ENCODE results near the gene C1QTNF6.

- TF ChIP-seq CTCF (IDR thresholded peaks at IDR 0.05 in 2 of 3, conservative IDR thresholded peaks at IDR 0.05 in 1 of 3; ENCODE audit: borderline replicate concordance in 1 of 3, insufficient read depth in 1 of 3, low read depth in 2 of 3, low read length in 2 of 3) (no peak), POLR2A (IDR thresholded peaks at IDR 0.05; ENCODE audit: borderline replicate concordance, extremely low read depth, insufficient read depth, insufficient read length) (no peak), MAX (IDR thresholded peaks at IDR 0.05) (no peak), REST (IDR thresholded peaks at IDR 0.05; ENCODE audit: low read depth) (no peak), CEBPB (IDR thresholded peaks at IDR 0.05; ENCODE audit: low read depth) (no peak), EGR1 (IDR thresholded peaks at IDR 0.05; ENCODE audit: low read depth) (no peak), POLR2AphosphoS5 (IDR thresholded peaks at IDR 0.05; ENCODE audit: low read depth, low read length) (no peak), ATF3 (IDR thresholded peaks at IDR 0.05) (no peak), SIN3A (IDR thresholded peaks at IDR 0.05; ENCODE audit: low read depth) (no peak), EZH2phosphoT487 (IDR thresholded peaks at IDR 0.05; ENCODE audit: borderline replicate concordance) (no peak), SP1 (IDR thresholded peaks at IDR 0.05; ENCODE audit: low read depth) (no peak), ZBTB33 (IDR thresholded peaks at IDR 0.05; ENCODE audit: extremely low read depth, insufficient replicate concordance, low read length) (no peak), EZH2 (IDR thresholded peaks at IDR 0.05) (no peak), CBX3 (IDR thresholded peaks at IDR 0.05; ENCODE audit: low read depth) (no peak)
Measured at GRCh38 chr22:37180531-37181231, 7.4 kb downstream of the C1QTNF6 start.

Measured in HCT116 (cell line).